IMR-90 (cell line): ENCODE results near the gene CCDC134. TPM values are rescaled to one million over a fixed set of nuclear protein-coding genes. Genes with fewer than 3 reads are reported as not detected.

Experiments
- ATAC-seq: fragments of 200-7000 bp; cut with Tn5 transposase; 2 replicates; pipeline ENCODE4 v1.9.1; 2020; ENCODE audit warnings: low read depth, mild to moderate bottlenecking, moderate library complexity
- BruUV-seq: library from RNA; stranded (reverse); fragments of 400-500 nt; replicated peaks from 2 replicates; lab custom pipeline; 2021; lab: Mats Ljungman, UMichigan
- CTCF ChIA-PET: fragments of 300-600 bp; formaldehyde crosslinking; extraction: SDS; loops from one replicate; lab custom pipeline; 2021; ENCODE audit warnings: antibody characterized with exemption; lab: Yijun Ruan, JAX
- POLR2A ChIA-PET: fragments of 300-600 bp; sonication (Branson Sonifier 250); formaldehyde crosslinking; loops from one replicate; lab custom pipeline; 2022; ENCODE audit warnings: antibody characterized with exemption; ENCODE audit not compliant: unreplicated experiment; lab: Charles Lee
- DNase-seq: peaks from one replicate; pipeline ENCODE4 v3.0.0; 2013
- H2AFZ ChIP-seq: replicated peaks from 2 replicates; pipeline ENCODE3; 2013; ENCODE audit warnings: low read length, mild to moderate bottlenecking; ENCODE audit not compliant: poor library complexity
- H2AK5ac ChIP-seq: 2 replicates; pipeline ENCODE4 v1.6.1; 2013; ENCODE audit warnings: low read depth, low read length, inconsistent platforms
- H2AK9ac ChIP-seq: replicated peaks from 2 replicates; pipeline ENCODE3; 2013; ENCODE audit warnings: mild to moderate bottlenecking, low read depth, low read length, moderate library complexity; ENCODE audit not compliant: poor library complexity
- H2BK120ac ChIP-seq: 2 replicates; pipeline ENCODE4 v1.6.1; 2013; ENCODE audit warnings: low read depth, low read length, inconsistent platforms
- H2BK15ac ChIP-seq: 3 replicates; pipeline ENCODE4 v1.6.1; 2013; ENCODE audit warnings: low read depth, low read length, inconsistent platforms
- H2BK20ac ChIP-seq: 2 replicates; pipeline ENCODE4 v1.6.1; 2013; ENCODE audit warnings: low read depth, mild to moderate bottlenecking, inconsistent platforms, low read length, moderate library complexity
- H2BK5ac ChIP-seq: 2 replicates; pipeline ENCODE4 v1.6.1; 2013; ENCODE audit warnings: mild to moderate bottlenecking, low read depth, low read length, inconsistent platforms; ENCODE audit not compliant: poor library complexity, severe bottlenecking
- H3K14ac ChIP-seq: replicated peaks from 2 replicates; pipeline ENCODE4 v1.6.1; 2013; ENCODE audit warnings: low read depth, low read length, inconsistent platforms
- H3K18ac ChIP-seq: 2 replicates; pipeline ENCODE4 v1.6.1; 2013; ENCODE audit warnings: low read depth, low read length, control low read depth
- H3K23ac ChIP-seq: 2 replicates; pipeline ENCODE4 v1.6.1; 2013; ENCODE audit warnings: low read depth, low read length, inconsistent platforms
- H3K27ac ChIP-seq: 2 replicates; pipeline ENCODE4 v1.5.1; 2013; ENCODE audit warnings: mild to moderate bottlenecking, control low read depth, low read length; ENCODE audit not compliant: insufficient read depth
- H3K27me3 ChIP-seq: 2 replicates; pipeline ENCODE4 v1.6.1; 2013; ENCODE audit warnings: low read length; ENCODE audit not compliant: control insufficient read depth, insufficient read depth
- H3K36me3 ChIP-seq: 2 replicates; pipeline ENCODE4 v1.6.1; 2013; ENCODE audit warnings: low read length, mixed read lengths; ENCODE audit not compliant: control insufficient read depth, insufficient read depth
- H3K4ac ChIP-seq: 2 replicates; pipeline ENCODE4 v1.6.1; 2013; ENCODE audit warnings: low read depth, low read length, inconsistent platforms
- H3K4me1 ChIP-seq: 2 replicates; pipeline ENCODE4 v1.6.1; 2013; ENCODE audit warnings: low read length, mixed read lengths; ENCODE audit not compliant: control insufficient read depth, insufficient read depth
- H3K4me2 ChIP-seq: 2 replicates; pipeline ENCODE4 v1.6.1; 2013; ENCODE audit warnings: low read depth, mild to moderate bottlenecking, control low read depth, low read length, moderate library complexity
- H3K4me3 ChIP-seq: 2 replicates; pipeline ENCODE4 v1.5.1; 2013; ENCODE audit warnings: low read depth, mild to moderate bottlenecking, control low read depth, low read length, moderate library complexity; ENCODE audit not compliant: insufficient read depth
- H3K56ac ChIP-seq: 2 replicates; pipeline ENCODE4 v1.6.1; 2013; ENCODE audit warnings: low read length, inconsistent platforms; ENCODE audit not compliant: insufficient read depth; ENCODE audit errors: extremely low read depth
- H3K79me1 ChIP-seq, 2 experiments: 2 replicates each; pipeline ENCODE4 v1.6.1; 2013; ENCODE audit warnings: low read length in 2 of 2, inconsistent platforms in 1 of 2, low read depth in 1 of 2
- H3K9ac ChIP-seq: 2 replicates; pipeline ENCODE4 v1.6.1; 2013; ENCODE audit warnings: low read depth, low read length, control low read depth
- H3K9me1 ChIP-seq: 2 replicates; pipeline ENCODE4 v1.6.1; 2013; ENCODE audit warnings: low read length, inconsistent platforms; ENCODE audit not compliant: insufficient read depth
- H3K9me3 ChIP-seq: 2 replicates; pipeline ENCODE4 v1.6.1; 2013; ENCODE audit warnings: low read length; ENCODE audit not compliant: control insufficient read depth, insufficient read depth
- H4K20me1 ChIP-seq: 2 replicates; pipeline ENCODE4 v1.6.1; 2013; ENCODE audit warnings: low read length, inconsistent platforms; ENCODE audit not compliant: insufficient read depth
- H4K5ac ChIP-seq: 2 replicates; pipeline ENCODE4 v1.6.1; 2013; ENCODE audit warnings: mild to moderate bottlenecking, low read depth, low read length, control low read depth
- H4K8ac ChIP-seq, 2 experiments: 2 replicates each; pipeline ENCODE4 v1.6.1; 2013; ENCODE audit warnings: low read depth in 2 of 2, low read length in 2 of 2, control low read depth in 1 of 2, inconsistent platforms in 1 of 2
- H4K91ac ChIP-seq: 2 replicates; pipeline ENCODE4 v1.6.1; 2013; ENCODE audit warnings: low read depth, low read length, inconsistent platforms; ENCODE audit not compliant: insufficient read depth
- NFE2L2 ChIP-seq: fragments of 150-350 bp; IDR thresholded peaks from 2 replicates; pipeline ENCODE4 v1.6.1; 2016; ENCODE audit warnings: low read depth, mild to moderate bottlenecking, low read length
- POLR2A ChIP-seq: IDR thresholded peaks from 2 replicates; pipeline ENCODE4 v1.6.1; 2012; ENCODE audit warnings: mild to moderate bottlenecking, low read depth, low read length
- RAD21 ChIP-seq: IDR thresholded peaks from 2 replicates; pipeline ENCODE4 v1.6.1; 2012; ENCODE audit warnings: low read length, improper control_type of control experiment
- WGBS, 2 experiments: methylation state at CpG; one replicate each; pipeline versions ENCODE4 v1.1.5 to v1.1.7; 2013; ENCODE audit warnings: missing lambda C conversion rate in 2 of 2; ENCODE audit not compliant: insufficient read length in 1 of 2; ENCODE audit errors: extremely low coverage in 2 of 2; 5-methylcytosine and 5-hydroxymethylcytosine counted together
- dilution Hi-C: fragments of 300-500 bp; cut with HindIII; formaldehyde crosslinking; loops from one replicate; pipeline ENCODE4 v1.14.3; 2018; ENCODE audit warnings: low sequenced_read_pairs; ENCODE audit not compliant: unreplicated experiment
- in situ Hi-C: fragments of 300-500 bp; cut with MboI; formaldehyde crosslinking; loops from 3 replicates; pipeline ENCODE4 v1.14.3; 2019; ENCODE audit warnings: low sequenced_read_pairs, inconsistent platforms, mixed read lengths
- intact Hi-C: fragments of 100-400 bp; cut with micrococcal nuclease; formaldehyde crosslinking; loops from 2 replicates; pipeline ENCODE4 v1.10.0; 2022
- polyA plus RNA-seq, 3 experiments: library from polyadenylated mRNA; depleted of rRNA; stranded (reverse); fragments of >200 nt; gene quantifications; 2 replicates each; pipeline ENCODE4 v1.2.3, GENCODE V29; 2012; ENCODE audit warnings: low replicate concordance in 1 of 3
- total RNA-seq: library from RNA; depleted of rRNA; stranded (reverse); fragments of >200 nt; gene quantifications from 2 replicates; pipeline ENCODE4 v1.2.3, GENCODE V29; 2012
- TF ChIP-seq, protein P1 (sequence below): fragments of 150-350 bp; IDR thresholded peaks from 2 replicates; pipeline ENCODE4 v1.6.1; 2017; ENCODE audit warnings: mild to moderate bottlenecking, antibody characterized with exemption, low read length, low read depth
- TF ChIP-seq, protein P2 (sequence below): fragments of 150-350 bp; IDR thresholded peaks from 2 replicates; pipeline ENCODE4 v1.6.1; 2016; ENCODE audit warnings: low read depth, mild to moderate bottlenecking, low read length, moderate library complexity, borderline replicate concordance
- TF ChIP-seq, protein P3 (sequence below): conservative IDR thresholded peaks from 2 replicates; pipeline ENCODE4 v1.5.1; 2012; ENCODE audit warnings: mild to moderate bottlenecking, low read depth, low read length, improper control_type of control experiment

CCDC134 gene
- total and polyA plus RNA-seq, 2 of the 4 experiments (the other 2 are of a cell fraction): 5.1 to 7.0 TPM

DNA sequence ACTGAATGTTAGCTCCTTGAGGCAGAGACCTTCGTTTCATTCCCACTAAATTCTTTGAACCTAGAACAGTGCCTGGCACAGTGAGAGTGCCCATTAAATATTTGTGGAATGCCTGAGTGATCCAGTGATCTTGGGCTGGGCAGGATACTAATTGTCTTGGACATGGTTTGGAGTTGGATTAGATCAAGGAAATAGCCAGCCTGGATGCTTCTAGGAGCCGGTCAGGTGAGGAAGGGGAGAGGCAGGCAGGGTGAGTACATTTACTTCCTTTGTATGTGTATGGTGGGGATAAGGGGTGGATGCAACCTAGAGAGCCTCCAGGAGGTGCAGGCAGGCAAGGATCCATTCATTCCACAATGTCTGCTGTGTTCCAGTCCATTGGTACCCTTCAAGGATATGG, 36.1 kb downstream of the CCDC134 start:
- H3K18ac ChIP-seq: no peak overlapping the region
- H4K8ac ChIP-seq: no peak overlapping the region
- no peak overlapping the region for H3K56ac ChIP-seq
- no peak overlapping the region for H2BK20ac ChIP-seq
- H3K14ac ChIP-seq: no peak overlapping the region
- H2AK5ac ChIP-seq: no peak overlapping the region
- H3K27ac ChIP-seq: no peak overlapping the region
- no TSS peak for BruUV-seq
- H3K4me2 ChIP-seq: no peak overlapping the region
- H2AFZ ChIP-seq: no peak overlapping the region
- intact Hi-C loops (no loop called here), dilution Hi-C loops (no loop called here), in situ Hi-C loops (no loop called here)
- H3K79me1 ChIP-seq: peaks cover 23 to 69% of the 10 kb centered on the region in 2 experiments; a peak in 3 of 4 replicates
- CTCF ChIA-PET: no interaction called here
- no peak overlapping the region for H2AK9ac ChIP-seq
- no peak overlapping the region for H4K91ac ChIP-seq
- H2BK120ac ChIP-seq: no peak overlapping the region
- ATAC-seq (no peak), DNase-seq (no peak)
- H3K36me3 ChIP-seq: peaks cover 6% of the 10 kb centered on the region
- H2BK15ac ChIP-seq: no peak overlapping the region
- H3K23ac ChIP-seq: no peak overlapping the region
- H3K4me1 ChIP-seq: no peaks in the 10 kb centered on the region
- H2BK5ac ChIP-seq: no peak overlapping the region
- no peak overlapping the region for H3K9ac ChIP-seq
- H3K4ac ChIP-seq: no peak overlapping the region
- no peaks in the 10 kb centered on the region for H3K27me3 ChIP-seq
- H3K9me3 ChIP-seq: no peaks in the 10 kb centered on the region
- POLR2A ChIA-PET: no interaction called here
- H4K20me1 ChIP-seq: peaks cover 37% of the 10 kb centered on the region
- WGBS, 2 experiments: no CpG with 5 or more reads among the region's 2 CpGs
- H3K4me3 ChIP-seq: no peak overlapping the region
- H3K9me1 ChIP-seq: peaks cover 11% of the 10 kb centered on the region
- H4K5ac ChIP-seq: no peak overlapping the region
- TF ChIP-seq RAD21 (no peak), POLR2A (no peak), NFE2L2 (no peak)
- TF ChIP-seq, protein P1, sequence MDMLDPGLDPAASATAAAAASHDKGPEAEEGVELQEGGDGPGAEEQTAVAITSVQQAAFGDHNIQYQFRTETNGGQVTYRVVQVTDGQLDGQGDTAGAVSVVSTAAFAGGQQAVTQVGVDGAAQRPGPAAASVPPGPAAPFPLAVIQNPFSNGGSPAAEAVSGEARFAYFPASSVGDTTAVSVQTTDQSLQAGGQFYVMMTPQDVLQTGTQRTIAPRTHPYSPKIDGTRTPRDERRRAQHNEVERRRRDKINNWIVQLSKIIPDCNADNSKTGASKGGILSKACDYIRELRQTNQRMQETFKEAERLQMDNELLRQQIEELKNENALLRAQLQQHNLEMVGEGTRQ: no peak
- TF ChIP-seq, protein P2, sequence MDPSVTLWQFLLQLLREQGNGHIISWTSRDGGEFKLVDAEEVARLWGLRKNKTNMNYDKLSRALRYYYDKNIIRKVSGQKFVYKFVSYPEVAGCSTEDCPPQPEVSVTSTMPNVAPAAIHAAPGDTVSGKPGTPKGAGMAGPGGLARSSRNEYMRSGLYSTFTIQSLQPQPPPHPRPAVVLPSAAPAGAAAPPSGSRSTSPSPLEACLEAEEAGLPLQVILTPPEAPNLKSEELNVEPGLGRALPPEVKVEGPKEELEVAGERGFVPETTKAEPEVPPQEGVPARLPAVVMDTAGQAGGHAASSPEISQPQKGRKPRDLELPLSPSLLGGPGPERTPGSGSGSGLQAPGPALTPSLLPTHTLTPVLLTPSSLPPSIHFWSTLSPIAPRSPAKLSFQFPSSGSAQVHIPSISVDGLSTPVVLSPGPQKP: no peak
- TF ChIP-seq, protein P3, sequence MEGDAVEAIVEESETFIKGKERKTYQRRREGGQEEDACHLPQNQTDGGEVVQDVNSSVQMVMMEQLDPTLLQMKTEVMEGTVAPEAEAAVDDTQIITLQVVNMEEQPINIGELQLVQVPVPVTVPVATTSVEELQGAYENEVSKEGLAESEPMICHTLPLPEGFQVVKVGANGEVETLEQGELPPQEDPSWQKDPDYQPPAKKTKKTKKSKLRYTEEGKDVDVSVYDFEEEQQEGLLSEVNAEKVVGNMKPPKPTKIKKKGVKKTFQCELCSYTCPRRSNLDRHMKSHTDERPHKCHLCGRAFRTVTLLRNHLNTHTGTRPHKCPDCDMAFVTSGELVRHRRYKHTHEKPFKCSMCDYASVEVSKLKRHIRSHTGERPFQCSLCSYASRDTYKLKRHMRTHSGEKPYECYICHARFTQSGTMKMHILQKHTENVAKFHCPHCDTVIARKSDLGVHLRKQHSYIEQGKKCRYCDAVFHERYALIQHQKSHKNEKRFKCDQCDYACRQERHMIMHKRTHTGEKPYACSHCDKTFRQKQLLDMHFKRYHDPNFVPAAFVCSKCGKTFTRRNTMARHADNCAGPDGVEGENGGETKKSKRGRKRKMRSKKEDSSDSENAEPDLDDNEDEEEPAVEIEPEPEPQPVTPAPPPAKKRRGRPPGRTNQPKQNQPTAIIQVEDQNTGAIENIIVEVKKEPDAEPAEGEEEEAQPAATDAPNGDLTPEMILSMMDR: no peak
